H1 (cell line): ENCODE results near the gene ARHGAP18.

Experiments
- CEBPB ChIP-seq: IDR thresholded peaks from 2 replicates; pipeline ENCODE4 v1.6.1; 2012; ENCODE audit warnings: low read depth, low read length
- CREB1 ChIP-seq: IDR thresholded peaks from 2 replicates; pipeline ENCODE4 v1.6.1; 2012; ENCODE audit warnings: inconsistent platforms
- EGR1 ChIP-seq: IDR thresholded peaks from 2 replicates; pipeline ENCODE4 v1.6.1; 2011; ENCODE audit warnings: low read depth, low read length, borderline replicate concordance
- EP300 ChIP-seq, 2 experiments: IDR thresholded peaks; 1 replicate in 1 of 2; 2 replicates in 1 of 2; pipeline ENCODE4 v1.6.1; 2011 to 2012; ENCODE audit warnings: low read depth in 2 of 2, low read length in 2 of 2, mild to moderate bottlenecking in 2 of 2, borderline replicate concordance in 1 of 2, inconsistent platforms in 1 of 2, moderate library complexity in 1 of 2
- HDAC6 ChIP-seq: IDR thresholded peaks from one replicate; pipeline ENCODE4 v1.7.1; 2012; ENCODE audit warnings: low read depth, mild to moderate bottlenecking, inconsistent platforms, low read length, moderate library complexity
- NRF1 ChIP-seq: IDR thresholded peaks from 2 replicates; pipeline ENCODE4 v1.6.1; 2011; ENCODE audit warnings: mild to moderate bottlenecking, low read depth, low read length, improper control_type of control experiment
- POLR2A ChIP-seq, 2 experiments: IDR thresholded peaks; 1 replicate in 1 of 2; 2 replicates in 1 of 2; pipeline ENCODE4 v1.6.1; 2011; ENCODE audit warnings: low read depth in 2 of 2, low read length in 2 of 2, mild to moderate bottlenecking in 2 of 2; ENCODE audit errors: control extremely low read depth in 1 of 2
- POU5F1 ChIP-seq: IDR thresholded peaks from 2 replicates; pipeline ENCODE4 v1.6.1; 2011; ENCODE audit warnings: low read depth, mild to moderate bottlenecking, low read length, moderate library complexity
- RNF2 ChIP-seq: fragments of 200-900, 300-1000 bp; sonication (generic); IDR thresholded peaks from 2 replicates; pipeline ENCODE4 v1.7.1; 2016; ENCODE audit warnings: borderline replicate concordance, low read depth, mild to moderate bottlenecking, antibody characterized with exemption, low read length; ENCODE audit not compliant: poor library complexity, severe bottlenecking; ENCODE audit errors: missing control alignments
- SP2 ChIP-seq: IDR thresholded peaks from 2 replicates; pipeline ENCODE4 v1.6.1; 2012; ENCODE audit warnings: mild to moderate bottlenecking, low read length, inconsistent platforms
- TCF12 ChIP-seq: IDR thresholded peaks from 2 replicates; pipeline ENCODE4 v1.6.1; 2011; ENCODE audit warnings: low read depth, mild to moderate bottlenecking, low read length
- TEAD4 ChIP-seq: IDR thresholded peaks from 2 replicates; pipeline ENCODE4 v1.6.1; 2012; ENCODE audit warnings: low read depth, low read length, inconsistent platforms, mixed read lengths
- YY1 ChIP-seq: IDR thresholded peaks from 2 replicates; pipeline ENCODE4 v1.6.1; 2011; ENCODE audit warnings: low read depth, mild to moderate bottlenecking, low read length
- TF ChIP-seq, protein P1 (sequence below), 3 experiments: IDR thresholded peaks; 1 replicate in 2 of 3; 2 replicates in 1 of 3; pipeline versions ENCODE4 v1.5.1 to v1.6.1; 2011; ENCODE audit warnings: low read length in 3 of 3, mild to moderate bottlenecking in 3 of 3, inconsistent platforms in 2 of 3, low read depth in 1 of 3, moderate library complexity in 1 of 3; ENCODE audit not compliant: insufficient read depth in 1 of 3; ENCODE audit errors: control extremely low read depth in 1 of 3

DNA sequence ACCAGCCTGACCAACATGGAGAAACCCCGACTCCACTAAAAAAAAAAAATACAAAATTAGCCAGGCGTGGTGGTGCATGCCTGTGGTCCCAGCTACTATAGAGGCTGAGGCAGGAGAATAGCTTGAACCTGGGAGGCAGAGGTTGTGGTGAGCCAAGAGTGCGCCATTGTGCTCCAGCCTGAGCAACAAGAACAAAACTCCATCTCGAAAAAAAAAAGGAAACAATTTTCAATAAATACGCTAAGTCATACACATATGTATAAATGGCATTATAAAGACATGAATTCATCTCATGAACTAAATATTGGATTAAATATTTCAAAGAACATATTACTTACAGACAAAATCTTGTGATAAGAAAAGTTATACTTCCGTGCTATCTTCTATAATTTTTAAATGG is 2.9 kb downstream of the ARHGAP18 start:
- TF ChIP-seq, protein P1, sequence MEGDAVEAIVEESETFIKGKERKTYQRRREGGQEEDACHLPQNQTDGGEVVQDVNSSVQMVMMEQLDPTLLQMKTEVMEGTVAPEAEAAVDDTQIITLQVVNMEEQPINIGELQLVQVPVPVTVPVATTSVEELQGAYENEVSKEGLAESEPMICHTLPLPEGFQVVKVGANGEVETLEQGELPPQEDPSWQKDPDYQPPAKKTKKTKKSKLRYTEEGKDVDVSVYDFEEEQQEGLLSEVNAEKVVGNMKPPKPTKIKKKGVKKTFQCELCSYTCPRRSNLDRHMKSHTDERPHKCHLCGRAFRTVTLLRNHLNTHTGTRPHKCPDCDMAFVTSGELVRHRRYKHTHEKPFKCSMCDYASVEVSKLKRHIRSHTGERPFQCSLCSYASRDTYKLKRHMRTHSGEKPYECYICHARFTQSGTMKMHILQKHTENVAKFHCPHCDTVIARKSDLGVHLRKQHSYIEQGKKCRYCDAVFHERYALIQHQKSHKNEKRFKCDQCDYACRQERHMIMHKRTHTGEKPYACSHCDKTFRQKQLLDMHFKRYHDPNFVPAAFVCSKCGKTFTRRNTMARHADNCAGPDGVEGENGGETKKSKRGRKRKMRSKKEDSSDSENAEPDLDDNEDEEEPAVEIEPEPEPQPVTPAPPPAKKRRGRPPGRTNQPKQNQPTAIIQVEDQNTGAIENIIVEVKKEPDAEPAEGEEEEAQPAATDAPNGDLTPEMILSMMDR (IDR thresholded peaks at IDR 0.05; ENCODE audit: control extremely low read depth in 1 of 3, insufficient read depth in 1 of 3, low read depth in 1 of 3, low read length in 3 of 3): no peak
- TF ChIP-seq POLR2A (IDR thresholded peaks at IDR 0.05; ENCODE audit: control extremely low read depth in 1 of 2, low read depth in 2 of 2, low read length in 2 of 2): no peak
- no peak for TF ChIP-seq EP300 (IDR thresholded peaks at IDR 0.05; ENCODE audit: borderline replicate concordance in 1 of 2, low read depth in 2 of 2, low read length in 2 of 2)
- no peak for TF ChIP-seq TEAD4
- no peak for TF ChIP-seq YY1
- TF ChIP-seq CREB1: no peak
- TF ChIP-seq HDAC6: no peak
- TF ChIP-seq CEBPB: no peak
- TF ChIP-seq EGR1: no peak
- no peak for TF ChIP-seq RNF2
- TF ChIP-seq TCF12: no peak
- no peak for TF ChIP-seq POU5F1
- TF ChIP-seq NRF1: no peak
- TF ChIP-seq SP2: no peak
